ENCODE data around the gene ALAS1.

- TF ChIP-seq YY1 (IDR thresholded peaks at IDR 0.05; ENCODE audit: insufficient read depth, insufficient read length) (no peak), ZNF274 (IDR thresholded peaks at IDR 0.05; ENCODE audit: low read depth, low read length) (no peak), SUZ12 (IDR thresholded peaks at IDR 0.05; ENCODE audit: extremely low read depth, insufficient read depth, insufficient read length) (no peak)
Observed at GRCh38 chr3:52233968-52234367, 36.0 kb downstream of the ALAS1 start.

All from NT2/D1 (cell line).